HCT116 (cell line): Measurements from ENCODE around the gene PYCR2. TPM values are rescaled to one million over a fixed set of nuclear protein-coding genes. Genes with fewer than 3 reads are reported as not detected.

ENCODE experiments used
- ATAC-seq: fragments of 200-7000 bp; cut with Tn5 transposase; 2 replicates; pipeline ENCODE4 v1.9.1; 2020; ENCODE audit warnings: mild to moderate bottlenecking, moderate library complexity
- BruUV-seq: library from RNA; stranded (reverse); fragments of 400-500 nt; replicated peaks from 2 replicates; lab custom pipeline; 2021; lab: Mats Ljungman, UMichigan
- CTCF ChIA-PET: fragments of 300-600 bp; sonication (Branson Sonifier 250); formaldehyde crosslinking; loops from one replicate; lab custom pipeline; 2021; ENCODE audit warnings: antibody characterized with exemption; lab: Charles Lee
- POLR2A ChIA-PET: fragments of 300-600, 350-600 bp; sonication (Branson Sonifier 250); formaldehyde crosslinking; loops from one replicate; lab custom pipeline; 2021; ENCODE audit warnings: antibody characterized with exemption; lab: Charles Lee
- RAD21 ChIA-PET, 2 experiments: fragments of 300-600 bp; sonication (Branson Sonifier 250); formaldehyde crosslinking; loops; one replicate each; lab custom pipeline; 2023; ENCODE audit warnings: low total read pairs in 2 of 2; ENCODE audit not compliant: uncharacterized antibody in 2 of 2, unreplicated experiment in 2 of 2, low non-redundant PET in 1 of 2; lab: Charles Lee
- DNase-seq: peaks from one replicate; pipeline ENCODE4 v3.0.0-alpha.2; 2010; ENCODE audit warnings: low read depth, low spot score
- H2AFZ ChIP-seq: fragments of 200-600 bp; shearing (Covaris generic), sonication (generic); 2 replicates; pipeline ENCODE4 v1.6.1; 2017; ENCODE audit warnings: low read depth, mixed run types, mixed read lengths, antibody characterized with exemption, low read length; ENCODE audit not compliant: poor library complexity, severe bottlenecking
- H3K27ac ChIP-seq: 2 replicates; pipeline ENCODE4 v1.5.1; 2012; ENCODE audit warnings: low read depth, low read length
- H3K27me3 ChIP-seq: fragments of 200-600 bp; sonication (generic); 2 replicates; pipeline ENCODE4 v1.6.1; 2016; ENCODE audit warnings: mixed run types, low read length, mixed read lengths; ENCODE audit not compliant: insufficient read depth
- H3K36me3 ChIP-seq, 2 experiments: fragments of 200-500 bp in 1 of 2; fragments of 200-600 bp in 1 of 2; sonication (Bioruptor generic) in 1 of 2; sonication (generic) in 1 of 2; 2 replicates each; pipeline versions ENCODE4 v1.5.1 to v1.6.1; 2014 to 2016; ENCODE audit warnings: low read length in 2 of 2, inconsistent platforms in 1 of 2, mixed read lengths in 1 of 2, mixed run types in 1 of 2; ENCODE audit not compliant: insufficient read depth in 2 of 2, control insufficient read depth in 1 of 2
- H3K4me1 ChIP-seq, 2 experiments: fragments of 200-600 bp in 1 of 2; sonication (generic) in 1 of 2; 2 replicates each; pipeline versions ENCODE4 v1.5.1 to v1.6.1; 2012 to 2017; ENCODE audit warnings: low read length in 2 of 2, inconsistent platforms in 1 of 2, mild to moderate bottlenecking in 1 of 2, mixed read lengths in 1 of 2, mixed run types in 1 of 2, moderate library complexity in 1 of 2; ENCODE audit not compliant: insufficient read depth in 2 of 2, control insufficient read depth in 1 of 2
- H3K4me2 ChIP-seq: fragments of 200-600 bp; sonication (generic); 2 replicates; pipeline ENCODE4 v1.6.1; 2017; ENCODE audit warnings: mixed run types, low read length, mixed read lengths
- H3K4me3 ChIP-seq, 2 experiments: fragments of 200-600 bp in 1 of 2; sonication (generic) in 1 of 2; replicated peaks in 1 of 2; 2 replicates each; pipeline ENCODE4 v1.5.1; 2011 to 2016; ENCODE audit warnings: low read length in 2 of 2, control low read depth in 1 of 2, low read depth in 1 of 2, mild to moderate bottlenecking in 1 of 2, mixed read lengths in 1 of 2, mixed run types in 1 of 2
- H3K79me2 ChIP-seq: fragments of 200-600 bp; sonication (generic); 2 replicates; pipeline ENCODE4 v1.6.1; 2017; ENCODE audit warnings: mild to moderate bottlenecking, mixed run types, low read length, moderate library complexity, mixed read lengths; ENCODE audit not compliant: insufficient read depth
- H3K9ac ChIP-seq: fragments of 200-600 bp; sonication (generic); 2 replicates; pipeline ENCODE4 v1.6.1; 2016; ENCODE audit warnings: low read length, mixed read lengths
- H3K9me2 ChIP-seq: fragments of 200-600 bp; sonication (generic), shearing (Covaris generic); 2 replicates; pipeline ENCODE4 v1.6.1; 2017; ENCODE audit warnings: mixed run types, mild to moderate bottlenecking, moderate library complexity; ENCODE audit not compliant: insufficient read depth
- H3K9me3 ChIP-seq, 2 experiments: fragments of 200-500 bp in 1 of 2; fragments of 200-600 bp in 1 of 2; sonication (Bioruptor generic) in 1 of 2; sonication (generic) in 1 of 2; 2 replicates each; pipeline ENCODE4 v1.6.1; 2014 to 2017; ENCODE audit warnings: low read length in 2 of 2, mixed read lengths in 2 of 2, inconsistent platforms in 1 of 2, low read depth in 1 of 2, mild to moderate bottlenecking in 1 of 2, mixed run types in 1 of 2, moderate library complexity in 1 of 2; ENCODE audit not compliant: control insufficient read depth in 1 of 2, insufficient read depth in 1 of 2
- H4K20me1 ChIP-seq: fragments of 200-600 bp; sonication (generic), shearing (Covaris generic); 2 replicates; pipeline ENCODE4 v1.6.1; 2017; ENCODE audit warnings: mixed run types, mild to moderate bottlenecking, moderate library complexity; ENCODE audit not compliant: insufficient read depth
- ELF1 ChIP-seq: IDR thresholded peaks from 2 replicates; pipeline ENCODE4 v1.6.1; 2012; ENCODE audit warnings: low read depth, borderline replicate concordance
- EZH2 ChIP-seq: fragments of 200-600 bp; sonication (generic); IDR thresholded peaks from 2 replicates; pipeline ENCODE4 v1.6.1; 2017; ENCODE audit warnings: antibody characterized with exemption, mixed run types
- FOSL1 ChIP-seq: IDR thresholded peaks from 2 replicates; pipeline ENCODE4 v1.6.1; 2012; ENCODE audit warnings: low read depth
- JUND ChIP-seq: IDR thresholded peaks from 2 replicates; pipeline ENCODE4 v1.6.1; 2012
- POLR2A ChIP-seq: IDR thresholded peaks from 2 replicates; pipeline ENCODE4 v1.7.0; 2011; ENCODE audit warnings: borderline replicate concordance; ENCODE audit not compliant: insufficient read depth, insufficient read length; ENCODE audit errors: extremely low read depth
- RAD21 ChIP-seq: IDR thresholded peaks from 2 replicates; pipeline ENCODE4 v1.6.1; 2012; ENCODE audit warnings: low read depth, mild to moderate bottlenecking
- SIN3A ChIP-seq: IDR thresholded peaks from 2 replicates; pipeline ENCODE4 v1.6.1; 2012; ENCODE audit warnings: low read depth
- SP1 ChIP-seq: IDR thresholded peaks from 2 replicates; pipeline ENCODE4 v1.6.1; 2012; ENCODE audit warnings: low read depth
- SRF ChIP-seq: IDR thresholded peaks from 2 replicates; pipeline ENCODE4 v1.6.1; 2012; ENCODE audit warnings: low read depth
- TCF7L2 ChIP-seq: IDR thresholded peaks from 2 replicates; pipeline ENCODE4 v1.7.0; 2011; ENCODE audit warnings: borderline replicate concordance, inconsistent platforms; ENCODE audit not compliant: insufficient read depth, insufficient read length; ENCODE audit errors: extremely low read depth
- ZFX ChIP-seq: fragments of 450-650 bp; IDR thresholded peaks from 2 replicates; pipeline ENCODE4 v1.6.1; 2017
- intact Hi-C: fragments of 100-400 bp; cut with micrococcal nuclease; formaldehyde crosslinking; loops from 2 replicates; pipeline ENCODE4 v1.10.0; 2022
- total RNA-seq: library from RNA; stranded (reverse); gene quantifications from one replicate; pipeline ENCODE4 v1.2.1, GENCODE V29; 2021; ENCODE audit not compliant: unreplicated experiment
- TF ChIP-seq, protein P1 (sequence below): IDR thresholded peaks from 2 replicates; pipeline ENCODE4 v1.6.1; 2012
- TF ChIP-seq, protein P2 (sequence below): IDR thresholded peaks from 2 replicates; pipeline ENCODE4 v1.6.1; 2012
- TF ChIP-seq, protein P3 (sequence below): IDR thresholded peaks from 2 replicates; pipeline ENCODE4 v1.6.1; 2012; ENCODE audit warnings: low read depth
- TF ChIP-seq, protein P4 (sequence below), 3 experiments: fragments of 200-600 bp in 1 of 3; sonication (generic) in 1 of 3; IDR thresholded peaks in 2 of 3; conservative IDR thresholded peaks in 1 of 3; 2 replicates each; pipeline ENCODE4 v1.5.1; 2012 to 2017; ENCODE audit warnings: low read depth in 2 of 3, low read length in 2 of 3, antibody characterized with exemption in 1 of 3, borderline replicate concordance in 1 of 3, control low read depth in 1 of 3, mild to moderate bottlenecking in 1 of 3, mixed read lengths in 1 of 3, mixed run types in 1 of 3, moderate library complexity in 1 of 3; ENCODE audit not compliant: insufficient read depth in 1 of 3

PYCR2 gene
- total RNA-seq, 1 experiment from 2014 or later, result 107 TPM

DNA sequence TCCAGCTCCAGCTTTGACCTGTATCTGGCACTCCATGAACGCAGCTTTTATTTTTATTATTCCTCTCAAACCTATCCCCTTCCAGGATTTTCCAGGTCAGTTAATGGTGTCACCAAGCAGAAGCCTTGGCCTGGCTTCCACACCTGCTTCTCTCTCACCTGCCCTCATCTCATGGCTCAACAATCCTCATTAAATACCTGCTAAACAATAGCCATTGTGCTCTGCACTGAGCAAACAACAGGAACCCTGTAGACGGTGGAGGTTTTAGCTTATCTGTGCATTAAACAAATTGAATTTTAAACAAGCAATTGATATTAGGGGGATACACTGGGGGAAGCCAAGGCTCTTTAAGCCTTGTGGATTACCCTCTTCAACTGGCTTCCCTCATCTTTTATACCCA is 15.3 kb downstream of the PYCR2 start:
- no peak overlapping the region for H3K27ac ChIP-seq
- H3K79me2 ChIP-seq, result no peaks in the 10 kb centered on the region
- no peaks in the 10 kb centered on the region for H3K36me3 ChIP-seq
- BruUV-seq, result no TSS peak
- no peaks in the 10 kb centered on the region for H3K9me3 ChIP-seq
- POLR2A ChIA-PET, result interaction anchor here (1.3 kb wide), 1 partner anchor 15 kb away, joined by 3 read pairs; the partner anchor contains the start of gene PYCR2
- H3K27me3 ChIP-seq, result no peaks in the 10 kb centered on the region
- DNase-seq, result no peak
- H3K4me3 ChIP-seq, result no peak overlapping the region
- RAD21 ChIA-PET, result no interaction called here
- H3K4me2 ChIP-seq, result no peak overlapping the region
- no peak overlapping the region for H2AFZ ChIP-seq
- CTCF ChIA-PET, result no interaction called here
- no peak for ATAC-seq
- intact Hi-C loops, result no loop called here
- peaks cover 0 to 11% of the 10 kb centered on the region in 2 experiments; a peak in 3 of 4 replicates for H3K4me1 ChIP-seq
- TF ChIP-seq ELF1, result no peak
- no peaks in the 10 kb centered on the region for H3K9me2 ChIP-seq
- H3K9ac ChIP-seq, result no peak overlapping the region
- no peaks in the 10 kb centered on the region for H4K20me1 ChIP-seq

DNA sequence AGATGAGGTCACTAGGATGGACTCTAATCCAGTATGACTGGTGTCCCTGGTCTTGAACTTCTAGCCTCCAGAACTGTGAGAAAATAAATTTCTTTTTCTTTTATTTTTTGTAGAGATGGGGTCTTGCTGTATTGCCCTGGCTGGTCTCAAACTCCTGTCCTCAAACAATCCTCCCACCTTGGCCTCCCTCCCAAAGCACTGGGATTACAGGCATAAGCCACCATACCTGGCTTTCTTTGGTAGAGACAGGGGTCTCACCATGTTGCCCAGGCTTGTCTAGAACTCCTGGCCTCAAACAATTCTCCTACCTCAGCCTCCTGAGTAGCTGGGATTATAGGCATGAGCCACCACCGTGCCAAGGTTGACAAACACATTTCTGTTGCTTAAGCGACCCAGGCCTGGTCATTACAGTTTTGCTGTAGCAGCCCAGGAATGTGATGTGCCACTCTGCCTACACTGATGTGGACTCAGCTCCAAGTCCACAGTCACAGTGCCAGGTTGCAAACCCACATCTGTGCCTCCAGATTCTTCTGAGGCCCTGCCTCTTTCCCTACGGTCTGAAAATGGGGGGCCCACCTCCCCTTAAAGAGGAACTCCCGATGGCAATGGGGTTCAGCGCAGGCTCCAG is 15.9 kb downstream of the PYCR2 start:
- no peak for DNase-seq
- Histone ChIP-seq H3K36me3 (no peaks in the 10 kb centered on the region), H3K4me3 (no peak overlapping the region), H3K27me3 (no peaks in the 10 kb centered on the region), H3K4me2 (no peak overlapping the region), H3K9ac (no peak overlapping the region), H3K79me2 (no peaks in the 10 kb centered on the region), H3K4me1 (peaks cover 0 to 11% of the 10 kb centered on the region in 2 experiments; a peak in 3 of 4 replicates), H2AFZ (no peak overlapping the region), H3K27ac (no peak overlapping the region), H3K9me3 (no peaks in the 10 kb centered on the region), H4K20me1 (no peaks in the 10 kb centered on the region), H3K9me2 (no peaks in the 10 kb centered on the region)
- ATAC-seq, result no peak
- intact Hi-C loops, result no loop called here
- POLR2A ChIA-PET, result interaction anchor here (1.3 kb wide), 1 partner anchor 16 kb away, joined by 3 read pairs; the partner anchor contains the start of gene PYCR2
- CTCF ChIA-PET, result no interaction called here
- RAD21 ChIA-PET, result interaction anchor here in 1 of 2 experiments (0.6 kb wide), 1 partner anchor 173 kb away, joined by 3 read pairs; no protein-coding TSS in a partner anchor
- no peak for TF ChIP-seq ELF1
- TF ChIP-seq EZH2, result no peak
- no peak for TF ChIP-seq RAD21
- no peak for TF ChIP-seq SP1
- no peak for TF ChIP-seq FOSL1
- no peak for TF ChIP-seq ZFX
- no peak for TF ChIP-seq JUND
- TF ChIP-seq, protein P1, sequence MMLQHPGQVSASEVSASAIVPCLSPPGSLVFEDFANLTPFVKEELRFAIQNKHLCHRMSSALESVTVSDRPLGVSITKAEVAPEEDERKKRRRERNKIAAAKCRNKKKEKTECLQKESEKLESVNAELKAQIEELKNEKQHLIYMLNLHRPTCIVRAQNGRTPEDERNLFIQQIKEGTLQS, result no peak
- TF ChIP-seq SRF, result no peak
- TF ChIP-seq, protein P2, sequence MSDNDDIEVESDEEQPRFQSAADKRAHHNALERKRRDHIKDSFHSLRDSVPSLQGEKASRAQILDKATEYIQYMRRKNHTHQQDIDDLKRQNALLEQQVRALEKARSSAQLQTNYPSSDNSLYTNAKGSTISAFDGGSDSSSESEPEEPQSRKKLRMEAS, result no peak
- no peak for TF ChIP-seq SIN3A
- no peak for TF ChIP-seq TCF7L2
- TF ChIP-seq, protein P3, sequence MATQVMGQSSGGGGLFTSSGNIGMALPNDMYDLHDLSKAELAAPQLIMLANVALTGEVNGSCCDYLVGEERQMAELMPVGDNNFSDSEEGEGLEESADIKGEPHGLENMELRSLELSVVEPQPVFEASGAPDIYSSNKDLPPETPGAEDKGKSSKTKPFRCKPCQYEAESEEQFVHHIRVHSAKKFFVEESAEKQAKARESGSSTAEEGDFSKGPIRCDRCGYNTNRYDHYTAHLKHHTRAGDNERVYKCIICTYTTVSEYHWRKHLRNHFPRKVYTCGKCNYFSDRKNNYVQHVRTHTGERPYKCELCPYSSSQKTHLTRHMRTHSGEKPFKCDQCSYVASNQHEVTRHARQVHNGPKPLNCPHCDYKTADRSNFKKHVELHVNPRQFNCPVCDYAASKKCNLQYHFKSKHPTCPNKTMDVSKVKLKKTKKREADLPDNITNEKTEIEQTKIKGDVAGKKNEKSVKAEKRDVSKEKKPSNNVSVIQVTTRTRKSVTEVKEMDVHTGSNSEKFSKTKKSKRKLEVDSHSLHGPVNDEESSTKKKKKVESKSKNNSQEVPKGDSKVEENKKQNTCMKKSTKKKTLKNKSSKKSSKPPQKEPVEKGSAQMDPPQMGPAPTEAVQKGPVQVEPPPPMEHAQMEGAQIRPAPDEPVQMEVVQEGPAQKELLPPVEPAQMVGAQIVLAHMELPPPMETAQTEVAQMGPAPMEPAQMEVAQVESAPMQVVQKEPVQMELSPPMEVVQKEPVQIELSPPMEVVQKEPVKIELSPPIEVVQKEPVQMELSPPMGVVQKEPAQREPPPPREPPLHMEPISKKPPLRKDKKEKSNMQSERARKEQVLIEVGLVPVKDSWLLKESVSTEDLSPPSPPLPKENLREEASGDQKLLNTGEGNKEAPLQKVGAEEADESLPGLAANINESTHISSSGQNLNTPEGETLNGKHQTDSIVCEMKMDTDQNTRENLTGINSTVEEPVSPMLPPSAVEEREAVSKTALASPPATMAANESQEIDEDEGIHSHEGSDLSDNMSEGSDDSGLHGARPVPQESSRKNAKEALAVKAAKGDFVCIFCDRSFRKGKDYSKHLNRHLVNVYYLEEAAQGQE, result no peak
- TF ChIP-seq, protein P4, sequence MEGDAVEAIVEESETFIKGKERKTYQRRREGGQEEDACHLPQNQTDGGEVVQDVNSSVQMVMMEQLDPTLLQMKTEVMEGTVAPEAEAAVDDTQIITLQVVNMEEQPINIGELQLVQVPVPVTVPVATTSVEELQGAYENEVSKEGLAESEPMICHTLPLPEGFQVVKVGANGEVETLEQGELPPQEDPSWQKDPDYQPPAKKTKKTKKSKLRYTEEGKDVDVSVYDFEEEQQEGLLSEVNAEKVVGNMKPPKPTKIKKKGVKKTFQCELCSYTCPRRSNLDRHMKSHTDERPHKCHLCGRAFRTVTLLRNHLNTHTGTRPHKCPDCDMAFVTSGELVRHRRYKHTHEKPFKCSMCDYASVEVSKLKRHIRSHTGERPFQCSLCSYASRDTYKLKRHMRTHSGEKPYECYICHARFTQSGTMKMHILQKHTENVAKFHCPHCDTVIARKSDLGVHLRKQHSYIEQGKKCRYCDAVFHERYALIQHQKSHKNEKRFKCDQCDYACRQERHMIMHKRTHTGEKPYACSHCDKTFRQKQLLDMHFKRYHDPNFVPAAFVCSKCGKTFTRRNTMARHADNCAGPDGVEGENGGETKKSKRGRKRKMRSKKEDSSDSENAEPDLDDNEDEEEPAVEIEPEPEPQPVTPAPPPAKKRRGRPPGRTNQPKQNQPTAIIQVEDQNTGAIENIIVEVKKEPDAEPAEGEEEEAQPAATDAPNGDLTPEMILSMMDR (IDR thresholded peaks at IDR 0.05 in 2 of 3, conservative IDR thresholded peaks at IDR 0.05 in 1 of 3; ENCODE audit: borderline replicate concordance in 1 of 3, insufficient read depth in 1 of 3, low read depth in 2 of 3, low read length in 2 of 3), result no peak
- no peak for TF ChIP-seq POLR2A
- BruUV-seq, result no TSS peak
